Body of pancreas (tissue), 4 donors: ENCODE results near the gene AMN1.

Experiments
- POLR2A ChIP-seq, 3 donors: fragments of 450-650 bp; IDR thresholded peaks; one replicate each; pipeline ENCODE4 v1.6.1; 2016; ENCODE audit warnings: antibody characterized with exemption in 3 of 3, mild to moderate bottlenecking in 2 of 3
- TF ChIP-seq, protein P1 (sequence below), 7 experiments: fragments of 450-650 bp in 4 of 7; fragments of 200-600 bp in 3 of 7; sonication (generic) in 3 of 7; IDR thresholded peaks; one replicate each; pipeline ENCODE4 v1.5.1; 2016 to 2019; ENCODE audit warnings: antibody characterized with exemption in 7 of 7

DNA sequence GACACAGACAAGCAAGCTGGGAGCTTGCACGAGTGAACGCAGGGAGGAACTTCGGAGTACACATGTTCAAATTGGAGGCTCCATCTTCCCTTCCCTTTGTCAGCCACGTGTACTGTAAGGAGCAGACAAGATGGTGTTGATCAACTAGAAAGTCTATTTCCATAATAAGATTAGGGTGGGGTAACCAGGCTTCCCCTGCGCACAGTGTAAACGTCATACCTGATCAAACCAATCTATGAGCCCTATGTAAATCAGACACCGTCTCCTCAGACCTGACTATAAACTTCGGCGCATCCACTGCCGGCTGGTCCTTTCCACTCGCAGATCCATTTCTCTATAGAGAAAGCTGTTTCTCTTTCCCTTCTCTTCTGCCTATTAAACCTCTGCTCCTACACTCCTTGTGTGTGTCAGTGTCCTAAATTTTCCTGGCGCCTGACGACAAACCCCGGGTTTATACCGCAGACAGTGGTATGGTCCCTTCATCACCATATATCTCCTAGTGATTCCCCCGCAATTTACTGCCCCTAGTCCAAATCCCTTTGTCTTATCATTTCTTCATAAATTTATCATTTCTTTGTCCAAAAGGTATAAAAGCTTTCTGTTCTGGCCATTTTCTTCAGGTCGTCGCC lies 76.8 kb downstream of the AMN1 start:
- TF ChIP-seq, protein P1, sequence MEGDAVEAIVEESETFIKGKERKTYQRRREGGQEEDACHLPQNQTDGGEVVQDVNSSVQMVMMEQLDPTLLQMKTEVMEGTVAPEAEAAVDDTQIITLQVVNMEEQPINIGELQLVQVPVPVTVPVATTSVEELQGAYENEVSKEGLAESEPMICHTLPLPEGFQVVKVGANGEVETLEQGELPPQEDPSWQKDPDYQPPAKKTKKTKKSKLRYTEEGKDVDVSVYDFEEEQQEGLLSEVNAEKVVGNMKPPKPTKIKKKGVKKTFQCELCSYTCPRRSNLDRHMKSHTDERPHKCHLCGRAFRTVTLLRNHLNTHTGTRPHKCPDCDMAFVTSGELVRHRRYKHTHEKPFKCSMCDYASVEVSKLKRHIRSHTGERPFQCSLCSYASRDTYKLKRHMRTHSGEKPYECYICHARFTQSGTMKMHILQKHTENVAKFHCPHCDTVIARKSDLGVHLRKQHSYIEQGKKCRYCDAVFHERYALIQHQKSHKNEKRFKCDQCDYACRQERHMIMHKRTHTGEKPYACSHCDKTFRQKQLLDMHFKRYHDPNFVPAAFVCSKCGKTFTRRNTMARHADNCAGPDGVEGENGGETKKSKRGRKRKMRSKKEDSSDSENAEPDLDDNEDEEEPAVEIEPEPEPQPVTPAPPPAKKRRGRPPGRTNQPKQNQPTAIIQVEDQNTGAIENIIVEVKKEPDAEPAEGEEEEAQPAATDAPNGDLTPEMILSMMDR (IDR thresholded peaks at IDR 0.05) = no peak
- no peak for TF ChIP-seq POLR2A (IDR thresholded peaks at IDR 0.05)
